ENCODE data around the gene ZNF132. TPM values are rescaled to one million over a fixed set of nuclear protein-coding genes. Genes with fewer than 3 reads are reported as not detected.
A peak's percentile ranks its signal among the peaks of the same experiment; 100 is the strongest.

ZNF132 gene
- total RNA-seq, 1 donor, result 10.1 TPM

DNA sequence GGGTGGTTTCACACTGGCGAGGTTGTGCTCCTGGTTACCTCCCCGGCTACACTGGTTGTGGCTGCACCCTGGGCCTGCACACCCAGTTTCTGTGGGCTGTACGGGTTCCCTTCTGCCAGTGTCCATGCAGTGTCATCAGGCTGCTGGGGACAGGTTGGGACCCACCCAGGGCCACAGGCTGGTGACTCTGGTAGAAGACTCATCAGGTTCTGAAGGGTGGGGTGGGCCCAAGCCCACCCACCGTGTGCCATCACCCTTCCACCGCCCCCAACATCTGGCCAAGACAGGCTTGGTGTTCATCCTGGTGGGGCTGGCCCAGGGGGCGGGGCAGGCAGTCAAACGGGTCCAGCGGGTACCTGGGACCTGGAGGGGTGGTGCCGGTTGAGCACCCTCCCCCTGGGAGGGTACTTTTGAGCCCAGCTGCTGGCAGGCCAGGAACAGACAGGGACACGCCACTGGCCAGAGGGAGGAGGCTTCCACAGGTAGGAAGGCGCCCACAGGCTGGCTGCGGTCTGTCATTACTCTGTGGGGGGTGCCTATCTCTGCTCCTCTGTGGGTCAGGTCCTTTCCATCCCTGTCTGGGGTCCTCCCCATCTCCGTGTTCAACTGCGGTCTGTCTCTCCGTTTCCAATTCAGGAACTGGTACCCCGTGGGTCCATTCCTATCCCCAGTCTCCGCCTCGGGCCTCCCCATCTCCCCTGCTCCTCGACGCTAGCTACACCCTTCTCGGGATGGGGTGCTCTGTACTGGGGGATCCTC, 44.6 kb downstream of the ZNF132 start, which contains the start of gene RNF225:
RNF225 (plus strand) TSS at position 437 of the 759 bp plus-strand sequence. CDS start 434 bp downstream, outside the sequence.
- H3K36me3 ChIP-seq (ENCODE audit: insufficient read depth, low read length), result peaks cover 41% of the 10 kb centered on the region
- no peak within 1 kb of the TSS for H3K27ac ChIP-seq (ENCODE audit: low read depth, low read length)
- peaks cover 7% of the 10 kb centered on the region for H3K79me2 ChIP-seq (ENCODE audit: insufficient read depth, low read length)
- H4K20me1 ChIP-seq (ENCODE audit: insufficient read depth, low read length), result peaks cover 39% of the 10 kb centered on the region
- TF ChIP-seq, protein P1, sequence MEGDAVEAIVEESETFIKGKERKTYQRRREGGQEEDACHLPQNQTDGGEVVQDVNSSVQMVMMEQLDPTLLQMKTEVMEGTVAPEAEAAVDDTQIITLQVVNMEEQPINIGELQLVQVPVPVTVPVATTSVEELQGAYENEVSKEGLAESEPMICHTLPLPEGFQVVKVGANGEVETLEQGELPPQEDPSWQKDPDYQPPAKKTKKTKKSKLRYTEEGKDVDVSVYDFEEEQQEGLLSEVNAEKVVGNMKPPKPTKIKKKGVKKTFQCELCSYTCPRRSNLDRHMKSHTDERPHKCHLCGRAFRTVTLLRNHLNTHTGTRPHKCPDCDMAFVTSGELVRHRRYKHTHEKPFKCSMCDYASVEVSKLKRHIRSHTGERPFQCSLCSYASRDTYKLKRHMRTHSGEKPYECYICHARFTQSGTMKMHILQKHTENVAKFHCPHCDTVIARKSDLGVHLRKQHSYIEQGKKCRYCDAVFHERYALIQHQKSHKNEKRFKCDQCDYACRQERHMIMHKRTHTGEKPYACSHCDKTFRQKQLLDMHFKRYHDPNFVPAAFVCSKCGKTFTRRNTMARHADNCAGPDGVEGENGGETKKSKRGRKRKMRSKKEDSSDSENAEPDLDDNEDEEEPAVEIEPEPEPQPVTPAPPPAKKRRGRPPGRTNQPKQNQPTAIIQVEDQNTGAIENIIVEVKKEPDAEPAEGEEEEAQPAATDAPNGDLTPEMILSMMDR (IDR thresholded peaks at IDR 0.05; ENCODE audit: extremely low read depth, low read depth, low read length), result no peak
- peak within 1 kb of the TSS; percentile 28 for H3K4me3 ChIP-seq (ENCODE audit: insufficient read depth, low read length)
- peaks cover 2% of the 10 kb centered on the region for H3K4me1 ChIP-seq (ENCODE audit: insufficient read depth, low read length)
- no peak within 1 kb of the TSS for H3K4me2 ChIP-seq (ENCODE audit: insufficient read depth, low read length)
- H3K9me3 ChIP-seq (ENCODE audit: low read depth, low read length), result no peaks in the 10 kb centered on the region
- peak; percentile 84 for DNase-seq (ENCODE audit: insufficient read length, low spot score, missing footprints)
- no peak within 1 kb of the TSS for H2AFZ ChIP-seq (ENCODE audit: low read length)
- peaks cover 9% of the 10 kb centered on the region for H3K27me3 ChIP-seq (ENCODE audit: insufficient read depth, low read length)

DNA sequence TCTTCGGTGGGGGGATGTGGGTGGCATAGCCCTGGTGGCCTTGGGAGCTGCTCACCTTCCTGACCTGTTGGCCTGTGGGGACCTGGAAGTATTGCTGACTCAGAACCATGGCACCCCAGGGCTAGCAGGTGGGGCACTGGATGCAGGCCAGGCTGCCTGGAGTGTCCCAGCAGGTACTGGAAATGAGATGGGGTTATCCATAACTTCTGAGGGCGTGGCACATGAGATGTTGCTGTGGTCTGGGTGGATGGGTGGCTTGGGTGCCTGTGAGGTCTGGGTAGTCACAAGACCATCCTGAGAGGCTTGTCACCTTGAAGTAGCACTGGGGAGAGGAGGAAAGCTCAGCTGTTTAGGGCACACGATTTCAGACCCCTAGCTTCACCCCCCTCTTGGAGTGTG, 45.1 kb downstream of the ZNF132 start:
- TF ChIP-seq, protein P1 (IDR thresholded peaks at IDR 0.05; ENCODE audit: extremely low read depth, low read depth, low read length), result no peak
- no peaks in the 10 kb centered on the region for H3K4me1 ChIP-seq (ENCODE audit: insufficient read depth, low read length)
- H3K4me3 ChIP-seq (ENCODE audit: insufficient read depth, low read length), result no peak overlapping the region
- DNase-seq (ENCODE audit: insufficient read length, low spot score, missing footprints), result peak; percentile 78
- H3K9me3 ChIP-seq (ENCODE audit: low read depth, low read length), result no peaks in the 10 kb centered on the region
- peaks cover 43% of the 10 kb centered on the region for H4K20me1 ChIP-seq (ENCODE audit: insufficient read depth, low read length)
- H3K79me2 ChIP-seq (ENCODE audit: insufficient read depth, low read length), result peaks cover 12% of the 10 kb centered on the region
- no peak overlapping the region for H3K4me2 ChIP-seq (ENCODE audit: insufficient read depth, low read length)
- H3K36me3 ChIP-seq (ENCODE audit: insufficient read depth, low read length), result peaks cover 42% of the 10 kb centered on the region
- H3K27ac ChIP-seq (ENCODE audit: low read depth, low read length), result no peak overlapping the region
- H2AFZ ChIP-seq (ENCODE audit: low read length), result no peak overlapping the region
- H3K27me3 ChIP-seq (ENCODE audit: insufficient read depth, low read length), result peaks cover 9% of the 10 kb centered on the region

DNA sequence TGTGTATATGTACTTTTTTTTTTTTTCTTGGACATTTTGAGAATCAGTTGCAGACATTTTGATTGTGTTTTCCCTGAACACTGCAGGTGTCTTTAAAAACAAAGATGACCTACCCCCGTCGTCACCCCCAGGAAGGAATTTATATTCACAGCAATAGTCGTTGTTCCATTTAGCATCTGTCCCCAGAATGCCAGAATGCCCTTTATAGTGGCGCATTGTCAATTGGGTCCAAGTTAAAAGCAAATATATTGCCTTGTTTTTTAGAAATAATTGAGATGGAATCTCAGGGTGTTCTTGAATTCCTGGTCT, 46.3 kb downstream of the ZNF132 start:
- Histone ChIP-seq H3K4me3 (ENCODE audit: insufficient read depth, low read length) (no peak overlapping the region), H3K36me3 (ENCODE audit: insufficient read depth, low read length) (peaks cover 52% of the 10 kb centered on the region), H4K20me1 (ENCODE audit: insufficient read depth, low read length) (peaks cover 48% of the 10 kb centered on the region), H3K27me3 (ENCODE audit: insufficient read depth, low read length) (peaks cover 9% of the 10 kb centered on the region), H3K27ac (ENCODE audit: low read depth, low read length) (no peak overlapping the region), H3K9me3 (ENCODE audit: low read depth, low read length) (no peaks in the 10 kb centered on the region), H3K79me2 (ENCODE audit: insufficient read depth, low read length) (peaks cover 20% of the 10 kb centered on the region), H3K4me2 (ENCODE audit: insufficient read depth, low read length) (no peak overlapping the region), H2AFZ (ENCODE audit: low read length) (no peak overlapping the region), H3K4me1 (ENCODE audit: insufficient read depth, low read length) (no peaks in the 10 kb centered on the region)
- TF ChIP-seq, protein P1 (IDR thresholded peaks at IDR 0.05; ENCODE audit: extremely low read depth, low read depth, low read length), result no peak
- DNase-seq (ENCODE audit: insufficient read length, low spot score, missing footprints), result peak; percentile 74

DNA sequence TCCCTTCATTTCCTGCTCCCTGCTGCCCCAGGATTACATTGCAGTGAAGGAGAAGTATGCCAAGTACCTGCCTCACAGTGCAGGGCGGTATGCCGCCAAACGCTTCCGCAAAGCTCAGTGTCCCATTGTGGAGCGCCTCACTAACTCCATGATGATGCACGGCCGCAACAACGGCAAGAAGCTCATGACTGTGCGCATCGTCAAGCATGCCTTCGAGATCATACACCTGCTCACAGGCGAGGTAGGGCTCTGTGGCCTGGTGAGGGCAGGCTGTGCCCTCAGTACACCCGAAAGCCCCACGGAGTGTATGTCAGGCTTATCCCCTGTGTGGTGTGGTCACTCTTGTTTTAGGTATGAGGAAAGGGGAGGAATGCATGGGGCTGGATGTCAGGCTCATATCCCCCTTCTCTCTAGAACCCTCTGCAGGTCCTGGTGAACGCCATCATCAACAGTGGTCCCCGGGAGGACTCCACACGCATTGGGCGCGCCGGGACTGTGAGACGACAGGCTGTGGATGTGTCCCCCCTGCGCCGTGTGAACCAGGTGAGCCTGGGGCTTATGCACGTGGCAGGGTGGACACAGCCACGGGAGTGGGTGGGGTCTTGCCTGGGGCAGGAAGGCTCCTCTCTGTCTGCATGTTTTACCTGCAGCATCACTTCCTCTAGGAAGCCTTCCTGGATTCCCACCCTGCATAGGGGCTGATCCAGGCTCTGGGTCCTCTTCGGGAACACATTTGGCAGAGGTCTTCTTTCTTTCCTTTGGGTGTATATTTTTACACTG, 46.8 kb downstream of the ZNF132 start:
- Histone ChIP-seq H3K27me3 (ENCODE audit: insufficient read depth, low read length) (peaks cover 9% of the 10 kb centered on the region), H3K4me3 (ENCODE audit: insufficient read depth, low read length) (no peak overlapping the region), H2AFZ (ENCODE audit: low read length) (no peak overlapping the region), H3K36me3 (ENCODE audit: insufficient read depth, low read length) (peaks cover 57% of the 10 kb centered on the region), H4K20me1 (ENCODE audit: insufficient read depth, low read length) (peaks cover 50% of the 10 kb centered on the region), H3K27ac (ENCODE audit: low read depth, low read length) (no peak overlapping the region), H3K79me2 (ENCODE audit: insufficient read depth, low read length) (peaks cover 25% of the 10 kb centered on the region), H3K4me1 (ENCODE audit: insufficient read depth, low read length) (peaks cover 3% of the 10 kb centered on the region), H3K9me3 (ENCODE audit: low read depth, low read length) (no peaks in the 10 kb centered on the region), H3K4me2 (ENCODE audit: insufficient read depth, low read length) (no peak overlapping the region)
- TF ChIP-seq, protein P1 (IDR thresholded peaks at IDR 0.05; ENCODE audit: extremely low read depth, low read depth, low read length), result no peak
- DNase-seq (ENCODE audit: insufficient read length, low spot score, missing footprints), result no peak

Data from osteoblast (primary cell).